Tibial nerve (tissue), 3 donors: ENCODE measurements around the gene KHDRBS2.

Source experiments
- CTCF ChIP-seq, 5 experiments: fragments of 200-600 bp in 3 of 5; fragments of 450-650 bp in 2 of 5; sonication (generic) in 3 of 5; IDR thresholded peaks; one replicate each; pipeline ENCODE4 v1.5.1; 2016 to 2019; ENCODE audit warnings: antibody characterized with exemption in 5 of 5, mild to moderate bottlenecking in 3 of 5, moderate library complexity in 2 of 5
- POLR2A ChIP-seq, 2 donors: fragments of 450-650 bp; IDR thresholded peaks; one replicate each; pipeline ENCODE4 v1.6.1; 2017; ENCODE audit warnings: antibody characterized with exemption in 2 of 2, mild to moderate bottlenecking in 2 of 2, moderate library complexity in 2 of 2

GRCh38 chr6:62288562-62288961 is 2.5 kb upstream of the KHDRBS2 start:
- TF ChIP-seq CTCF (IDR thresholded peaks at IDR 0.05) (no peak), POLR2A (IDR thresholded peaks at IDR 0.05) (no peak)
